ENCODE measurements around the gene ACTN2.

ACTN2 gene

GRCh38 chr1:236774926-236775325, 88.6 kb downstream of the ACTN2 start:
- no peak for DNase-seq (ENCODE audit: low read depth)

GRCh38 chr1:236779312-236779711, 93.0 kb downstream of the ACTN2 start:
- DNase-seq (ENCODE audit: low read depth) = no peak

GRCh38 chr1:236785477-236785876, 99.2 kb downstream of the ACTN2 start:
- DNase-seq (ENCODE audit: low read depth) = no peak

- DNase-seq (ENCODE audit: low read depth) = no peak
Measured at GRCh38 chr1:236786453-236786852, 100.2 kb downstream of the ACTN2 start.

GRCh38 chr1:236794585-236795034, 108.3 kb downstream of the ACTN2 start:
- no peak for DNase-seq (ENCODE audit: low read depth)

- peak; percentile 95 for DNase-seq (ENCODE audit: low read depth)
Measured at GRCh38 chr1:236795035-236795756, 108.9 kb downstream of the ACTN2 start, which contains the start of gene MTR. Gene MTR (plus strand): TSS chr1:236795292. CDS start chr1:236795704, 412 bp downstream.

- DNase-seq (ENCODE audit: low read depth) = peak; percentile 62
Measured at GRCh38 chr1:236795757-236796667, 109.7 kb downstream of the ACTN2 start.

GRCh38 chr1:236799001-236799400, 112.7 kb downstream of the ACTN2 start:
- DNase-seq (ENCODE audit: low read depth) = no peak

GRCh38 chr1:236800002-236800620, 113.8 kb downstream of the ACTN2 start:
- no peak for DNase-seq (ENCODE audit: low read depth)

- no peak for DNase-seq (ENCODE audit: low read depth)
Measured at GRCh38 chr1:236800623-236801022, 114.3 kb downstream of the ACTN2 start.

GRCh38 chr1:236802264-236802663, 116.0 kb downstream of the ACTN2 start:
- no peak for DNase-seq (ENCODE audit: low read depth)

GRCh38 chr1:236806634-236807033, 120.3 kb downstream of the ACTN2 start:
- DNase-seq (ENCODE audit: low read depth) = no peak

- DNase-seq (ENCODE audit: low read depth) = no peak
Measured at GRCh38 chr1:236808005-236808404, 121.7 kb downstream of the ACTN2 start.

- DNase-seq (ENCODE audit: low read depth) = no peak
Measured at GRCh38 chr1:236808564-236809130, 122.3 kb downstream of the ACTN2 start.

- DNase-seq (ENCODE audit: low read depth) = no peak
Measured at GRCh38 chr1:236809148-236809547, 122.8 kb downstream of the ACTN2 start.

GRCh38 chr1:236810018-236810417, 123.7 kb downstream of the ACTN2 start:
- no peak for DNase-seq (ENCODE audit: low read depth)

GRCh38 chr1:236812334-236813030, 126.2 kb downstream of the ACTN2 start:
- no peak for DNase-seq (ENCODE audit: low read depth)

Measured in activated T-cell treated with anti-CD3 and anti-CD28 coated beads for 24 hours (primary cell).